ENCODE data around the gene PAPOLA.

- no peak for TF ChIP-seq CTCF (IDR thresholded peaks at IDR 0.05)
- TF ChIP-seq POLR2A (IDR thresholded peaks at IDR 0.05): no peak
Observed at GRCh38 chr14:96508900-96509299, 6.7 kb downstream of the PAPOLA start.

All from vagina (tissue), 2 donors.